ENCODE results near the gene TMCO2. TPM values are rescaled to one million over a fixed set of nuclear protein-coding genes. Genes with fewer than 3 reads are reported as not detected.

The TMCO2 gene
- total RNA-seq, 4 donors from 2014 or later = not detected

GRCh38 chr1:40299366-40300248 is 51.9 kb downstream of the TMCO2 start:
- TF ChIP-seq POLR2A (IDR thresholded peaks at IDR 0.05) = no peak
- TF ChIP-seq CTCF (IDR thresholded peaks at IDR 0.05) = no peak
- no peak for TF ChIP-seq POLR2AphosphoS5 (IDR thresholded peaks at IDR 0.05)
- no peak for TF ChIP-seq EP300 (IDR thresholded peaks at IDR 0.05; ENCODE audit: low read depth)
- in situ Hi-C loops (cut with MboI; ENCODE audit: low pct_ligation_motif_present in 1 of 4, low pct_unique_long_range_greater_than_20kb in 1 of 4, low sequenced_read_pairs in 3 of 4) = no loop called here
- H3K4me1 ChIP-seq = no peaks in the 10 kb centered on the region
- DNase-seq = no peak
- H3K27ac ChIP-seq = no peak overlapping the region
- no peaks in the 10 kb centered on the region for H3K27me3 ChIP-seq
- no peak overlapping the region for H3K4me3 ChIP-seq
- WGBS, 2 donors (ENCODE audit: low coverage in 1 of 2) = 69 to 77% methylated on average over 3 to 8 of the region's 8 CpGs
- no peaks in the 10 kb centered on the region for H3K9me3 ChIP-seq
- no peaks in the 10 kb centered on the region for H3K36me3 ChIP-seq
- intact Hi-C loops (cut with DNase I; ENCODE audit: low total_unique reads) = no loop called here

- 85% methylated on average over 1 of the region's 1 CpG; no CpG with 5 or more reads in 1 of the 2 donors for WGBS, 2 donors (ENCODE audit: low coverage in 1 of 2)
- no peak for DNase-seq
- Histone ChIP-seq H3K4me3 (no peak overlapping the region), H3K36me3 (no peaks in the 10 kb centered on the region), H3K4me1 (no peaks in the 10 kb centered on the region), H3K27ac (no peak overlapping the region), H3K27me3 (no peaks in the 10 kb centered on the region), H3K9me3 (no peaks in the 10 kb centered on the region)
- in situ Hi-C loops (cut with MboI; ENCODE audit: low pct_ligation_motif_present in 1 of 4, low pct_unique_long_range_greater_than_20kb in 1 of 4, low sequenced_read_pairs in 3 of 4) (no loop called here), intact Hi-C loops (cut with DNase I; ENCODE audit: low total_unique reads) (no loop called here)
- no peak for TF ChIP-seq EP300 (IDR thresholded peaks at IDR 0.05; ENCODE audit: low read depth)
- no peak for TF ChIP-seq POLR2A (IDR thresholded peaks at IDR 0.05)
- no peak for TF ChIP-seq POLR2AphosphoS5 (IDR thresholded peaks at IDR 0.05)
- TF ChIP-seq CTCF (IDR thresholded peaks at IDR 0.05) = no peak
Observed at GRCh38 chr1:40300249-40300567, 52.5 kb downstream of the TMCO2 start.

- Histone ChIP-seq H3K36me3 (no peaks in the 10 kb centered on the region), H3K9me3 (no peaks in the 10 kb centered on the region), H3K27ac (no peak overlapping the region), H3K27me3 (no peaks in the 10 kb centered on the region), H3K4me1 (no peaks in the 10 kb centered on the region), H3K4me3 (no peak overlapping the region)
- intact Hi-C loops (cut with DNase I; ENCODE audit: low total_unique reads) (no loop called here), in situ Hi-C loops (cut with MboI; ENCODE audit: low pct_ligation_motif_present in 1 of 4, low pct_unique_long_range_greater_than_20kb in 1 of 4, low sequenced_read_pairs in 3 of 4) (no loop called here)
- no peak for DNase-seq
- no peak for TF ChIP-seq CTCF (IDR thresholded peaks at IDR 0.05)
- TF ChIP-seq EP300 (IDR thresholded peaks at IDR 0.05; ENCODE audit: low read depth) = no peak
- TF ChIP-seq POLR2AphosphoS5 (IDR thresholded peaks at IDR 0.05) = no peak
- no peak for TF ChIP-seq POLR2A (IDR thresholded peaks at IDR 0.05)
- 86 to 89% methylated on average over 1 to 9 of the region's 9 CpGs for WGBS, 2 donors (ENCODE audit: low coverage in 1 of 2)
Observed at GRCh38 chr1:40300651-40301050, 52.9 kb downstream of the TMCO2 start.

DNA sequence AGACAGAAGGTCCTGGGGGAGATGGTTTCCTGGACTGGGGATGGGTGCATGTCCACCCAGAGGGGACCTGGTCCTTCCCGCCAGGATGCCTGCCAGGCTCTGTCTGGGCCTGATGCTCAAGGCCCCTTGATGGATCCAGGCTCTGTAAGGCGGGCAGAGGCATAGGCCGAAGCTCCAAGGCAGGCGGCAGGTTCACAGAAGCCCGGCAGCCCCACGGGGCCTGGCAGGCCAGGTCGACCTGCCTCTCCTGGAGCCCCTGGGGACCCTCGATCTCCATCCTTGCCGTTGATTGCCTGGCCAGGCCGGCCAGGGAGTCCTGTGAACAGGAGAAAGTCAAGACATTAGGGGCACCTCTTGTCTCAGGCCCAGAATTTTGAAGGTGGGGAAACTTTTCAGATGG is 53.3 kb downstream of the TMCO2 start:
- in situ Hi-C loops (cut with MboI; ENCODE audit: low pct_ligation_motif_present in 1 of 4, low pct_unique_long_range_greater_than_20kb in 1 of 4, low sequenced_read_pairs in 3 of 4) = no loop called here
- intact Hi-C loops (cut with DNase I; ENCODE audit: low total_unique reads) = no loop called here
- TF ChIP-seq POLR2AphosphoS5 (IDR thresholded peaks at IDR 0.05) (no peak), POLR2A (IDR thresholded peaks at IDR 0.05) (no peak), CTCF (IDR thresholded peaks at IDR 0.05) (no peak), EP300 (IDR thresholded peaks at IDR 0.05; ENCODE audit: low read depth) (no peak)
- no peaks in the 10 kb centered on the region for H3K4me1 ChIP-seq
- no peak overlapping the region for H3K4me3 ChIP-seq
- no peak overlapping the region for H3K27ac ChIP-seq
- no peak for DNase-seq
- WGBS, 2 donors (ENCODE audit: low coverage in 1 of 2) = 93% methylated on average over 10 of the region's 10 CpGs; no CpG with 5 or more reads in 1 of the 2 donors
- no peaks in the 10 kb centered on the region for H3K9me3 ChIP-seq
- no peaks in the 10 kb centered on the region for H3K36me3 ChIP-seq
- H3K27me3 ChIP-seq = no peaks in the 10 kb centered on the region

Other genes starting within 250 kb of the TMCO2 start
- gene CAP1, start 207.2 kb upstream of the TMCO2 start, total RNA-seq = 100 to 1,000 TPM in 3 of 4 donors, 10 to 100 TPM in 1; 81.0 to 290 (median 238) TPM
- gene PPT1, start 150.7 kb upstream of the TMCO2 start, total RNA-seq = 10 to 100 TPM in 3 of 4 donors, 1 to 10 TPM in 1; 6.4 to 28.9 (median 18.0) TPM
- 10 to 100 TPM; 11.2 to 18.3 (median 13.9) TPM for gene RLF, start 86.5 kb upstream of the TMCO2 start, total RNA-seq
- gene ZMPSTE24, start 10.3 kb downstream of the TMCO2 start, total RNA-seq = 10 to 100 TPM in 2 of 4 donors, 1 to 10 TPM in 2; 3.4 to 40.8 (median 23.7) TPM
- gene COL9A2, start 69.3 kb downstream of the TMCO2 start, total RNA-seq = 10 to 100 TPM in 3 of 4 donors, 1 to 10 TPM in 1; 5.4 to 43.0 (median 14.6) TPM
- gene SMAP2, start 125.8 kb downstream of the TMCO2 start, total RNA-seq = 10 to 100 TPM; 20.1 to 47.0 (median 33.8) TPM
- gene ZFP69B, start 202.5 kb downstream of the TMCO2 start, total RNA-seq = 1 to 10 TPM in 1 of 4 donors, under 1 TPM in 1, not detected in 2; 0.68 to 1.9 TPM
- gene ZFP69, start 229.4 kb downstream of the TMCO2 start, total RNA-seq = 10 to 100 TPM in 1 of 4 donors, 1 to 10 TPM in 2, not detected in 1; 2.2 to 64.7 (median 2.7) TPM